ENCODE results near the gene FLOT1.

FLOT1 gene

DNA sequence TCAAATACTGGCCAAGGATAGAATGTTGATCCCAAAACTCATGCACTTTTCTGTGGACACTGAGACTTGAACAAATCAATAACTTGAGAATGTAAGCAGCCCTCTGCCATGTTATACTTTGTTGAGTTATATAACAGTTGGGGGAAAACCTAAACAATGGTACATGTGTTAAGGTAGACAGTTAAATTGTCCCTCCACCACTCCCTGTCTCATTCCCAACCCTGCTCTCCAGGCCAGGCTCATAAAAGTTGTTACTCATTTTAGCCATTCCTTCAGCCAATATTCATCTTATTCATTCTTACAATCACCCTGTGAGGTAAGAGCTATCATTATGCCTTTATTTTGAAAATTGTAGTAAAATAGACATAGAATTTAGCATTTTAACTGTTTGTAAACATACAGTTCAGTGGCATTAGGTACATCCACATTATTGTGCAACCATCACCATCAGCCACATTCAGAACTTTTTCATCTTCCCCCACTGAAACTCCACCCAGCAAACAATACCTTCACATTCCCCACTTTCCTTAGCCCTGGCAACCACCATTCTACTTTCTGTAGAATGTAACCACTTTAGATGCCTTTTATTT is 40.0 kb upstream of the FLOT1 start:
- no peak overlapping the region for H3K4me3 ChIP-seq (ENCODE audit: low read length in 2 of 2)
- no peak overlapping the region for H4K91ac ChIP-seq (ENCODE audit: low read depth, low read length, poor library complexity)
- H2AFZ ChIP-seq (ENCODE audit: low read length) = no peak overlapping the region
- no peak overlapping the region for H2BK120ac ChIP-seq (ENCODE audit: low read depth, low read length)
- H3K4ac ChIP-seq (ENCODE audit: low read length) = no peak overlapping the region
- no peak overlapping the region for H2BK15ac ChIP-seq (ENCODE audit: low read length)
- no peak overlapping the region for H3K18ac ChIP-seq (ENCODE audit: low read length)
- no peak overlapping the region for H2BK12ac ChIP-seq (ENCODE audit: low read length)
- H4K8ac ChIP-seq (ENCODE audit: low read depth, low read length) = no peak overlapping the region
- no peak overlapping the region for H3K9ac ChIP-seq (ENCODE audit: low read depth, low read length, poor library complexity)
- H3K9me3 ChIP-seq (replicated peaks in 1 of 2; ENCODE audit: control insufficient read depth in 2 of 2, insufficient read depth in 1 of 2, low read depth in 1 of 2, low read length in 2 of 2) = peaks cover 3 to 4% of the 10 kb centered on the region in 2 donors
- no peak overlapping the region for H3K27ac ChIP-seq (replicated peaks; ENCODE audit: low read length)
- H3K4me2 ChIP-seq (ENCODE audit: insufficient read depth, low read length, poor library complexity, severe bottlenecking) = no peak overlapping the region
- DNase-seq (ENCODE audit: low spot score) = no peak
- H3K79me1 ChIP-seq (ENCODE audit: low read depth, low read length) = no peaks in the 10 kb centered on the region
- H3K4me1 ChIP-seq (ENCODE audit: control insufficient read depth in 2 of 2, insufficient read depth in 1 of 2, low read depth in 1 of 2, low read length in 2 of 2) = peaks cover 0 to 4% of the 10 kb centered on the region in 2 donors
- H3K14ac ChIP-seq (ENCODE audit: low read length) = no peak overlapping the region
- H3K27me3 ChIP-seq (ENCODE audit: control insufficient read depth in 3 of 3, insufficient read depth in 3 of 3, low read depth in 1 of 3, low read length in 3 of 3) = no peaks in the 10 kb centered on the region
- H2AK5ac ChIP-seq (ENCODE audit: low read depth, low read length) = no peak overlapping the region
- no peaks in the 10 kb centered on the region for H3K36me3 ChIP-seq (replicated peaks in 1 of 2; ENCODE audit: control insufficient read depth in 2 of 2, insufficient read depth in 2 of 2, low read length in 2 of 2)
- no peak overlapping the region for H2BK5ac ChIP-seq (ENCODE audit: low read length)
- no peak overlapping the region for H3K23ac ChIP-seq (ENCODE audit: low read depth, low read length, poor library complexity)

DNA sequence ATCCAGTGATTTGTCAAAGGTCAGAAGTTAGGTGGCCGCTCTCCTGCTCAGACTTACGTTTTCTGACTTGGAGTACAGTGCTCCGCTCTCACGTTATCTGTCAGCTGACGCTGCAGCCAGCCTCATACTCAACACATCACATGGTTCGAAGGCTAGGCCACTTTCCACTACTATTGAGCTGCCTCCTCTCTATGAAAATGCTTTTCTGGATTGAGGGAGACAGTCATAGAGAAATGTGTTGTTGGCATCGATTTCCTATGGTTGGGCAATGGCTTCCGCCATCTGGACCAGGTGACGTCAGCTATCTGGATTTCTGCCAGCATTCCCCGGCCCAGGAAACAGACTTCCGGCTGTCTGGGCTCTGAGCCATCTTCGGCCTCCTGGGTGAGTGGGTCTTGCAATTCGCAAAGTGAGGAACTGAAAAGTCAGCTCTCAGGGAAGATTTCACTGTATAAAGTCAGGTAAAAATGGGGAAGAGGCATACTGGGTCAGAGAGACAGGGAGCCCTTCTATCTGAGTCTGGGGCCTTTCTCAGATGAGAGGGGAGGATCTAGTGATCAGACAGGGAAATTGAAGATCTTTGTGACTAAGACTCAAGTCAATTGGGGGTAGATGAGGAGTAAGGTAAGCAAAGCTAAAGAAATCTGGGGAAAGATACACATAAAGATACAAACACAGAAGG is 39.4 kb upstream of the FLOT1 start:
- WGBS, 2 donors (ENCODE audit: extremely low coverage in 2 of 2, insufficient read length in 2 of 2, insufficient replicate concordance in 1 of 2) = no CpG with 5 or more reads among the region's 13 CpGs
- no peak overlapping the region for H3K23ac ChIP-seq (ENCODE audit: low read depth, low read length, poor library complexity)
- H3K14ac ChIP-seq (ENCODE audit: low read length) = no peak overlapping the region
- H3K27ac ChIP-seq (replicated peaks; ENCODE audit: low read length) = no peak overlapping the region
- H3K9ac ChIP-seq (ENCODE audit: low read depth, low read length, poor library complexity) = no peak overlapping the region
- H2AFZ ChIP-seq (ENCODE audit: low read length) = peak overlapping the region; percentile 42
- H2AK5ac ChIP-seq (ENCODE audit: low read depth, low read length) = no peak overlapping the region
- H3K27me3 ChIP-seq (ENCODE audit: control insufficient read depth in 3 of 3, insufficient read depth in 3 of 3, low read depth in 1 of 3, low read length in 3 of 3) = no peaks in the 10 kb centered on the region
- H2BK12ac ChIP-seq (ENCODE audit: low read length) = no peak overlapping the region
- H3K36me3 ChIP-seq (replicated peaks in 1 of 2; ENCODE audit: control insufficient read depth in 2 of 2, insufficient read depth in 2 of 2, low read length in 2 of 2) = no peaks in the 10 kb centered on the region
- H3K4me2 ChIP-seq (ENCODE audit: insufficient read depth, low read length, poor library complexity, severe bottlenecking) = no peak overlapping the region
- H4K8ac ChIP-seq (ENCODE audit: low read depth, low read length) = no peak overlapping the region
- peaks cover 3 to 4% of the 10 kb centered on the region in 2 donors for H3K9me3 ChIP-seq (replicated peaks in 1 of 2; ENCODE audit: control insufficient read depth in 2 of 2, insufficient read depth in 1 of 2, low read depth in 1 of 2, low read length in 2 of 2)
- no peak overlapping the region for H3K18ac ChIP-seq (ENCODE audit: low read length)
- DNase-seq (ENCODE audit: low spot score) = no peak
- H2BK5ac ChIP-seq (ENCODE audit: low read length) = no peak overlapping the region
- H2BK120ac ChIP-seq (ENCODE audit: low read depth, low read length) = no peak overlapping the region
- no peak overlapping the region for H3K4me3 ChIP-seq (ENCODE audit: low read length in 2 of 2)
- H3K79me1 ChIP-seq (ENCODE audit: low read depth, low read length) = no peaks in the 10 kb centered on the region
- H4K91ac ChIP-seq (ENCODE audit: low read depth, low read length, poor library complexity) = no peak overlapping the region
- no peak overlapping the region for H3K4ac ChIP-seq (ENCODE audit: low read length)
- no peak overlapping the region for H2BK15ac ChIP-seq (ENCODE audit: low read length)
- H3K4me1 ChIP-seq (ENCODE audit: control insufficient read depth in 2 of 2, insufficient read depth in 1 of 2, low read depth in 1 of 2, low read length in 2 of 2) = peaks cover 0 to 4% of the 10 kb centered on the region in 2 donors

DNA sequence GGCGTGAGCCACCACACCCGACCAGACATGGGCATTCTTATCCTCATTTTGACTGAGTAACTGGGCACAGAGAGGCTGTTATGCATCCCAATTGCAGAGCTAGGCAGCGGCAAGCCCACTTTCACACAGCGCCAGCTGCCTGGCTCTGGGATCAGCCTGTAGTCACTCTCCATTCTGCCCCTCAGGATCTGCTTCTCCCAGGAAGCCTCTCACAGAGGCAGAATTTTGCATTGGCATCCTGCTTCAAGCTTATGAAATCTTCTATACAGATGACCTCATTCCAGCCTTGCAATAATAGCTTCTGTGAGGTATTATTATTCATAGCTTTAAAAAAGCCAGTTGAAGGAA is 38.9 kb upstream of the FLOT1 start:
- Histone ChIP-seq H3K4me3 (ENCODE audit: low read length in 2 of 2) (no peak overlapping the region), H2BK120ac (ENCODE audit: low read depth, low read length) (no peak overlapping the region)

DNA sequence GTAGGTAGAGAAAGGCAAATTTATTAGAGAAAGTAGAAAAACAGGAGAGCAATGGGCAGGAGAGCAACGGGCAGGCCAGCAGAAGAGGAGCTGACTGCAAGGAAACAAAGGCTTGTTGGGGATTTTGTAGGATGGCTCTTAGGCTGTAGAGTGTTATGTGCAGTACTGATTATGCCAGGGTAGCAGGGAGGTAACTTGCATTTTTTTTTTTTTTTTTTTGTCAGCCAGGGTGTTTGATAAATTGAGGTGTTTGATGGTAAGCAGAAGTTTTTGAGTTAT is 38.1 kb upstream of the FLOT1 start:
- no peak overlapping the region for H3K23ac ChIP-seq (ENCODE audit: low read depth, low read length, poor library complexity)
- DNase-seq (ENCODE audit: low spot score) = no peak
- no peak overlapping the region for H4K8ac ChIP-seq (ENCODE audit: low read depth, low read length)
- H3K4me3 ChIP-seq (ENCODE audit: low read length in 2 of 2) = no peak overlapping the region
- H2BK15ac ChIP-seq (ENCODE audit: low read length) = no peak overlapping the region
- WGBS, 2 donors (ENCODE audit: extremely low coverage in 2 of 2, insufficient read length in 2 of 2, insufficient replicate concordance in 1 of 2) = no CpG with 5 or more reads among the region's 1 CpG
- no peak overlapping the region for H3K4ac ChIP-seq (ENCODE audit: low read length)
- no peak overlapping the region for H3K27ac ChIP-seq (replicated peaks; ENCODE audit: low read length)
- H3K9ac ChIP-seq (ENCODE audit: low read depth, low read length, poor library complexity) = no peak overlapping the region
- H4K91ac ChIP-seq (ENCODE audit: low read depth, low read length, poor library complexity) = no peak overlapping the region
- H3K79me1 ChIP-seq (ENCODE audit: low read depth, low read length) = no peaks in the 10 kb centered on the region
- H3K9me3 ChIP-seq (replicated peaks in 1 of 2; ENCODE audit: control insufficient read depth in 2 of 2, insufficient read depth in 1 of 2, low read depth in 1 of 2, low read length in 2 of 2) = peaks cover 3 to 4% of the 10 kb centered on the region in 2 donors
- H3K27me3 ChIP-seq (ENCODE audit: control insufficient read depth in 3 of 3, insufficient read depth in 3 of 3, low read depth in 1 of 3, low read length in 3 of 3) = no peaks in the 10 kb centered on the region
- no peak overlapping the region for H2AK5ac ChIP-seq (ENCODE audit: low read depth, low read length)
- no peak overlapping the region for H3K18ac ChIP-seq (ENCODE audit: low read length)
- peaks cover 0 to 4% of the 10 kb centered on the region in 2 donors for H3K4me1 ChIP-seq (ENCODE audit: control insufficient read depth in 2 of 2, insufficient read depth in 1 of 2, low read depth in 1 of 2, low read length in 2 of 2)
- H3K14ac ChIP-seq (ENCODE audit: low read length) = no peak overlapping the region
- H2BK120ac ChIP-seq (ENCODE audit: low read depth, low read length) = no peak overlapping the region
- no peak overlapping the region for H2BK12ac ChIP-seq (ENCODE audit: low read length)
- H3K36me3 ChIP-seq (replicated peaks in 1 of 2; ENCODE audit: control insufficient read depth in 2 of 2, insufficient read depth in 2 of 2, low read length in 2 of 2) = no peaks in the 10 kb centered on the region
- no peak overlapping the region for H3K4me2 ChIP-seq (ENCODE audit: insufficient read depth, low read length, poor library complexity, severe bottlenecking)
- no peak overlapping the region for H2AFZ ChIP-seq (ENCODE audit: low read length)
- no peak overlapping the region for H2BK5ac ChIP-seq (ENCODE audit: low read length)

More for the DNA sequence above, 38.9 kb upstream of the FLOT1 start:
- no CpG with 5 or more reads among the region's 4 CpGs for WGBS, 2 donors (ENCODE audit: extremely low coverage in 2 of 2, insufficient read length in 2 of 2, insufficient replicate concordance in 1 of 2)
- Histone ChIP-seq H2AK5ac (ENCODE audit: low read depth, low read length) (no peak overlapping the region), H3K79me1 (ENCODE audit: low read depth, low read length) (no peaks in the 10 kb centered on the region), H3K27me3 (ENCODE audit: control insufficient read depth in 3 of 3, insufficient read depth in 3 of 3, low read depth in 1 of 3, low read length in 3 of 3) (no peaks in the 10 kb centered on the region), H3K9ac (ENCODE audit: low read depth, low read length, poor library complexity) (no peak overlapping the region), H3K4ac (ENCODE audit: low read length) (no peak overlapping the region), H3K4me2 (ENCODE audit: insufficient read depth, low read length, poor library complexity, severe bottlenecking) (no peak overlapping the region), H3K27ac (replicated peaks; ENCODE audit: low read length) (no peak overlapping the region), H3K18ac (ENCODE audit: low read length) (no peak overlapping the region), H3K4me1 (ENCODE audit: control insufficient read depth in 2 of 2, insufficient read depth in 1 of 2, low read depth in 1 of 2, low read length in 2 of 2) (peaks cover 0 to 4% of the 10 kb centered on the region in 2 donors), H2BK5ac (ENCODE audit: low read length) (no peak overlapping the region), H2BK12ac (ENCODE audit: low read length) (no peak overlapping the region), H3K36me3 (replicated peaks in 1 of 2; ENCODE audit: control insufficient read depth in 2 of 2, insufficient read depth in 2 of 2, low read length in 2 of 2) (no peaks in the 10 kb centered on the region), H3K23ac (ENCODE audit: low read depth, low read length, poor library complexity) (no peak overlapping the region), H3K9me3 (replicated peaks in 1 of 2; ENCODE audit: control insufficient read depth in 2 of 2, insufficient read depth in 1 of 2, low read depth in 1 of 2, low read length in 2 of 2) (peaks cover 3 to 4% of the 10 kb centered on the region in 2 donors), H2AFZ (ENCODE audit: low read length) (no peak overlapping the region), H4K8ac (ENCODE audit: low read depth, low read length) (no peak overlapping the region), H3K14ac (ENCODE audit: low read length) (no peak overlapping the region), H4K91ac (ENCODE audit: low read depth, low read length, poor library complexity) (no peak overlapping the region), H2BK15ac (ENCODE audit: low read length) (no peak overlapping the region)
- DNase-seq (ENCODE audit: low spot score) = no peak
